ENCODE results near the gene ENO1. TPM values are rescaled to one million over a fixed set of nuclear protein-coding genes. Genes with fewer than 3 reads are reported as not detected.

The ENO1 gene
- total RNA-seq, 2 donors from 2014 or later: 570 to 767 TPM

DNA sequence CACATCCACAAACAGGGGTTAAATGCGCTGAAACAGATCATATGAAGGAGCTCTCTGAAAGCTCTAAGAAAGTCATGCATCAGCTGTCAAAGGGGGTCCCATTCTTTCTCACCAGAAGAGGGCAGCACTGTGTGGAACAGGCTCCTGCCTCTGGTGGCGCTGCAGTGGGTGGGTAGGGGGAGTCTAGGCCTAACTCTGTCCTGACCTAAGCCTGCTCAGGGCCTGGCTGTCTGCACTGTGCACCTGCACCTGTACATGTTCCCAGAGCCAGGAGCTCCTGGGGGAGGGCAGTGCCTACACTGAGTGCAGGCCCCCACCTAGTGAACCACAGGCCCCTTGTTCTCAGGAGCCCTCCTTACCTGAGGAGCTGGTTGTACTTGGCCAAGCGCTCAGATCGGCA, 16.0 kb downstream of the ENO1 start:
- TF ChIP-seq, protein P1, sequence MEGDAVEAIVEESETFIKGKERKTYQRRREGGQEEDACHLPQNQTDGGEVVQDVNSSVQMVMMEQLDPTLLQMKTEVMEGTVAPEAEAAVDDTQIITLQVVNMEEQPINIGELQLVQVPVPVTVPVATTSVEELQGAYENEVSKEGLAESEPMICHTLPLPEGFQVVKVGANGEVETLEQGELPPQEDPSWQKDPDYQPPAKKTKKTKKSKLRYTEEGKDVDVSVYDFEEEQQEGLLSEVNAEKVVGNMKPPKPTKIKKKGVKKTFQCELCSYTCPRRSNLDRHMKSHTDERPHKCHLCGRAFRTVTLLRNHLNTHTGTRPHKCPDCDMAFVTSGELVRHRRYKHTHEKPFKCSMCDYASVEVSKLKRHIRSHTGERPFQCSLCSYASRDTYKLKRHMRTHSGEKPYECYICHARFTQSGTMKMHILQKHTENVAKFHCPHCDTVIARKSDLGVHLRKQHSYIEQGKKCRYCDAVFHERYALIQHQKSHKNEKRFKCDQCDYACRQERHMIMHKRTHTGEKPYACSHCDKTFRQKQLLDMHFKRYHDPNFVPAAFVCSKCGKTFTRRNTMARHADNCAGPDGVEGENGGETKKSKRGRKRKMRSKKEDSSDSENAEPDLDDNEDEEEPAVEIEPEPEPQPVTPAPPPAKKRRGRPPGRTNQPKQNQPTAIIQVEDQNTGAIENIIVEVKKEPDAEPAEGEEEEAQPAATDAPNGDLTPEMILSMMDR (IDR thresholded peaks at IDR 0.05): peak; percentile 37
- H3K4me3 ChIP-seq: no peak overlapping the region
- DNase-seq (ENCODE audit: low spot score): no peak
- no peak for ATAC-seq (ENCODE audit: insufficient number of reproducible peaks, low FRiP score, low read depth)
- no peaks in the 10 kb centered on the region for H3K27me3 ChIP-seq (replicated peaks; ENCODE audit: insufficient read depth)
- H3K27ac ChIP-seq: no peak overlapping the region
- H3K4me1 ChIP-seq (ENCODE audit: control insufficient read depth in 1 of 2, low read depth in 2 of 2): peaks cover 8 to 26% of the 10 kb centered on the region in 2 donors
- H3K9me3 ChIP-seq: no peaks in the 10 kb centered on the region
- H3K36me3 ChIP-seq: peaks cover 65% of the 10 kb centered on the region

- peaks cover 8 to 33% of the 10 kb centered on the region in 2 donors for H3K4me1 ChIP-seq (ENCODE audit: control insufficient read depth in 1 of 2, low read depth in 2 of 2)
- H3K9me3 ChIP-seq: no peaks in the 10 kb centered on the region
- H3K36me3 ChIP-seq: peaks cover 51% of the 10 kb centered on the region
- no peak overlapping the region for H3K4me3 ChIP-seq
- ATAC-seq (ENCODE audit: insufficient number of reproducible peaks, low FRiP score, low read depth): no peak
- DNase-seq (ENCODE audit: low spot score): no peak
- TF ChIP-seq, protein P1 (IDR thresholded peaks at IDR 0.05): no peak
- no peaks in the 10 kb centered on the region for H3K27me3 ChIP-seq (replicated peaks; ENCODE audit: insufficient read depth)
- no peak overlapping the region for H3K27ac ChIP-seq
Measured at GRCh38 chr1:8860738-8861516, 17.6 kb downstream of the ENO1 start.

- peak; percentile 53 for ATAC-seq (ENCODE audit: insufficient number of reproducible peaks, low FRiP score, low read depth)
- TF ChIP-seq, protein P1 (IDR thresholded peaks at IDR 0.05): peak; percentile 79
- H3K36me3 ChIP-seq: peaks cover 33% of the 10 kb centered on the region
- DNase-seq (ENCODE audit: low spot score): no peak
- peaks cover 12 to 38% of the 10 kb centered on the region in 2 donors for H3K4me1 ChIP-seq (ENCODE audit: control insufficient read depth in 1 of 2, low read depth in 2 of 2)
- H3K27ac ChIP-seq: peak overlapping the region; percentile 37 to 61
- no peak overlapping the region for H3K4me3 ChIP-seq
- no peaks in the 10 kb centered on the region for H3K9me3 ChIP-seq
- H3K27me3 ChIP-seq (replicated peaks; ENCODE audit: insufficient read depth): no peaks in the 10 kb centered on the region
Measured at GRCh38 chr1:8858888-8859706, 19.4 kb downstream of the ENO1 start.

GRCh38 chr1:8858112-8858668, 20.3 kb downstream of the ENO1 start:
- no peak for ATAC-seq (ENCODE audit: insufficient number of reproducible peaks, low FRiP score, low read depth)
- H3K9me3 ChIP-seq: no peaks in the 10 kb centered on the region
- H3K36me3 ChIP-seq: peaks cover 24% of the 10 kb centered on the region
- H3K27ac ChIP-seq: peak overlapping the region; percentile 42 to 61
- H3K4me1 ChIP-seq (ENCODE audit: control insufficient read depth in 1 of 2, low read depth in 2 of 2): peaks cover 12 to 38% of the 10 kb centered on the region in 2 donors
- TF ChIP-seq, protein P1 (IDR thresholded peaks at IDR 0.05): no peak
- DNase-seq (ENCODE audit: low spot score): no peak
- no peaks in the 10 kb centered on the region for H3K27me3 ChIP-seq (replicated peaks; ENCODE audit: insufficient read depth)
- no peak overlapping the region for H3K4me3 ChIP-seq
